Epithelial cell of esophagus (primary cell): ENCODE data around the gene DESI1.
A peak's percentile ranks its signal among the peaks of the same experiment; 100 is the strongest.
"Not testable (repeated sequence)": the region's sequence is repeated elsewhere in the genome, so short reads cannot be mapped to it uniquely, and the experiment has no call there.

Experiments
- DNase-seq: peaks from one replicate; pipeline ENCODE4 v3.0.0; 2010; ENCODE audit warnings: low read depth
- H3K4me3 ChIP-seq: 2 replicates; pipeline ENCODE4 v1.5.1; 2011; ENCODE audit warnings: mild to moderate bottlenecking, low read length, control low read depth
- TF ChIP-seq, protein P1 (sequence below): IDR thresholded peaks from 2 replicates; pipeline ENCODE4 v1.5.1; 2011; ENCODE audit warnings: low read depth, mild to moderate bottlenecking, low read length, control low read depth, inconsistent platforms; ENCODE audit not compliant: insufficient read depth; ENCODE audit errors: missing control alignments

The DESI1 gene

GRCh38 chr22:41620589-41621098 is at the start of gene DESI1:
Gene DESI1, minus strand, starts transcription at chr22:41621043. Its CDS starts 204 bp downstream, at chr22:41620839.
- TF ChIP-seq, protein P1, sequence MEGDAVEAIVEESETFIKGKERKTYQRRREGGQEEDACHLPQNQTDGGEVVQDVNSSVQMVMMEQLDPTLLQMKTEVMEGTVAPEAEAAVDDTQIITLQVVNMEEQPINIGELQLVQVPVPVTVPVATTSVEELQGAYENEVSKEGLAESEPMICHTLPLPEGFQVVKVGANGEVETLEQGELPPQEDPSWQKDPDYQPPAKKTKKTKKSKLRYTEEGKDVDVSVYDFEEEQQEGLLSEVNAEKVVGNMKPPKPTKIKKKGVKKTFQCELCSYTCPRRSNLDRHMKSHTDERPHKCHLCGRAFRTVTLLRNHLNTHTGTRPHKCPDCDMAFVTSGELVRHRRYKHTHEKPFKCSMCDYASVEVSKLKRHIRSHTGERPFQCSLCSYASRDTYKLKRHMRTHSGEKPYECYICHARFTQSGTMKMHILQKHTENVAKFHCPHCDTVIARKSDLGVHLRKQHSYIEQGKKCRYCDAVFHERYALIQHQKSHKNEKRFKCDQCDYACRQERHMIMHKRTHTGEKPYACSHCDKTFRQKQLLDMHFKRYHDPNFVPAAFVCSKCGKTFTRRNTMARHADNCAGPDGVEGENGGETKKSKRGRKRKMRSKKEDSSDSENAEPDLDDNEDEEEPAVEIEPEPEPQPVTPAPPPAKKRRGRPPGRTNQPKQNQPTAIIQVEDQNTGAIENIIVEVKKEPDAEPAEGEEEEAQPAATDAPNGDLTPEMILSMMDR = no peak
- peak within 1 kb of the TSS; percentile 97 for H3K4me3 ChIP-seq
- peak; percentile 22 for DNase-seq

- H3K4me3 ChIP-seq = no peak overlapping the region
- TF ChIP-seq, protein P1 = no peak
- DNase-seq = peak; percentile 43
These were observed 48.4 kb upstream of the DESI1 start for GRCh38 chr22:41668971-41669911.

DNA sequence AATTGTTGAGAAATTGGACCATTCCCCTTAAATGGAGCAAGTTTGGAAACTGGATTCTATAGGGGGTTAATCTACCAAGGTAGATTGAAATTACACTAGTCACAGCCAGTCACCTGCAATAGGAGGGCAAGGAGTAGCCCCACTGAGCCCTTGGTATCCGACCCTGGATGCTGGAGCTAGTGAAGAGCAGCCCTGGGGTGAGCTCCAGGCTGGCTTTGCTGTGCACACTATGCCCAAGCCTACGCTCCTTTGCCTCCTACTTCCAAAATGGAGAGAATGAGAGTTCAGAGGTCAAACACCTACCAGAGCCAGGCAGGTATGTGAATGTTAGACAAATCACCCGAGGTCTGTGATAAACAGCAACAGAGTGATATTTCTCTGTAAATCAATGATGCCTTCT is 44.1 kb upstream of the DESI1 start:
- no peak overlapping the region for H3K4me3 ChIP-seq
- TF ChIP-seq, protein P1 = no peak
- DNase-seq = no peak

DNA sequence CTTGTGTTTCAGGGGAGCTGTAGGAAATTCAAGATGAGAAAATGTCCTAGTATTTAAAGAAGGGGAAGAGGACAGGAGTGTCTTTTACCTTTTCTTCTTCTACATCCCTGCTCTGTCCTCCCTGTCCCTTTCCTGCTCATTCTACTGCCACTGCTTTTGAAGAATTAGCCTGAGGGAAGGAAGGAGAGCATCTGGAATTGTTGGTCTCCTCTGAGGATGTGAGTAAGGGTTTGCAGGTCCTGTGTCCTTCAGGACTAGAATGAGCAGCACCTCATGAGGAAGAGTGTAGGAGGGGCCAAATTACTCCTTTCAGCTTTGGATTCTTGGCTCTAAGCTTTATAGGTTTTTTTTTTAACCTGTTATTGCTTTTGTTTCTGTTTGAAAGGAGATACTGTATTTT is 43.6 kb upstream of the DESI1 start:
- peak; percentile 29 for DNase-seq
- TF ChIP-seq, protein P1 = no peak
- H3K4me3 ChIP-seq = no peak overlapping the region

- not testable (repeated sequence) for DNase-seq, H3K4me3 ChIP-seq
These were observed 42.8 kb upstream of the DESI1 start for GRCh38 chr22:41663594-41663993.

DNA sequence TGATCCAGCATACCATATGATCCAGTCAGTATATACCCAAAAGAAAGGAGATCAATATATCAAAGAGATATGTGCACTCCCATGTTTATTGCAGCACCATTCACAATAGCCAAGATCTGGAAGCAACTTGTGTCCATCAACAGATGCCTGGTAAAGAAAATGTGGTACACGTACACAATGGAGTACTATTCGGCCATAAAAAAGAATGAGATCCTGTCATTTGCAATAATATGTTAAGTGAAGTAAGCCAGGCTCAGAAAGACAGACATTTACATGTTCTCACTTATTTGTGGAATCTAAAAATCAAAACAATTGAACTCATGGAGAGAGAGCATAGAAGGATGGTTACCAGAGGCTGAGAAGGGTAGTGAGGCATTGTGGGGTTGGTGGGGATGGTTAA is 40.9 kb upstream of the DESI1 start:
- TF ChIP-seq, protein P1 = no peak
- DNase-seq = no peak
- no peak overlapping the region for H3K4me3 ChIP-seq

DNA sequence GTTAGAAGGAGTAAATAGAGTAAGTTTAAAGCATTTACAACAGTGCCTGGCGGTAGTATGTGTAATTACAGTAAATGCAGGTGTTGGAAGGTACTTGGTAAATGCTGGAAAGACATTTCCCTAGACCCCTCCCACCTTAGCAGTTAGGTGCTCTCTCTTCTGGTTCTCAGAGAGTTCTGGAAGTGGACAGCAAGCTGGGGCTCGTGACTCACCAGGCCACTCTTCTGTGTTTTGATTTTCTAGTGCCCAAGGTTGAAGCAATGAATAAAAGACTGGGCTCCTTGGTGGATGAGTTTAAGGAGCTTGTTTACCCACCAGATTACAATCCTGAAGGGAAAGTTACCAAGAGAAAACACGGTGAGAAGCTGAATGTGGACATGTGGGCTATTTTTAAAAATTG is 40.2 kb upstream of the DESI1 start:
- TF ChIP-seq, protein P1 = no peak
- no peak for DNase-seq
- no peak overlapping the region for H3K4me3 ChIP-seq
